MM.1S (cell line): ENCODE results near the gene CRYBA4.
A peak's percentile ranks its signal among the peaks of the same experiment; 100 is the strongest.

Experiments used
- DNase-seq: peaks from one replicate; pipeline ENCODE4 v3.0.0-alpha.2; 2015
- H2AFZ ChIP-seq: fragments of 300-600 bp; sonication (generic); 2 replicates; pipeline ENCODE4 v1.6.0; 2016; ENCODE audit warnings: antibody characterized with exemption, low read length
- H3F3A ChIP-seq: fragments of 300-600 bp; sonication (generic); 2 replicates; pipeline ENCODE4 v1.6.1; 2016; ENCODE audit warnings: mild to moderate bottlenecking, antibody characterized with exemption, low read length, moderate library complexity, mixed read lengths; ENCODE audit not compliant: insufficient read depth
- H3K27ac ChIP-seq: fragments of 300-600 bp; sonication (generic); 2 replicates; pipeline ENCODE4 v1.5.1; 2016; ENCODE audit warnings: mild to moderate bottlenecking, low read length
- H3K27me3 ChIP-seq: fragments of 300-600 bp; sonication (generic); replicated peaks from 2 replicates; pipeline ENCODE4 v1.6.0; 2016; ENCODE audit warnings: low read length; ENCODE audit not compliant: insufficient read depth
- H3K36me3 ChIP-seq: fragments of 300-600 bp; sonication (generic); replicated peaks from 2 replicates; pipeline ENCODE4 v1.6.1; 2016; ENCODE audit warnings: mild to moderate bottlenecking, low read length, mixed read lengths; ENCODE audit not compliant: insufficient read depth
- H3K4me1 ChIP-seq: fragments of 300-600 bp; sonication (generic); 2 replicates; pipeline ENCODE4 v1.6.1; 2016; ENCODE audit warnings: low read length, mixed read lengths
- H3K4me2 ChIP-seq: fragments of 300-600 bp; sonication (generic); 2 replicates; pipeline ENCODE4 v1.6.0; 2016; ENCODE audit warnings: low read depth, low read length
- H3K4me3 ChIP-seq: fragments of 300-600 bp; sonication (generic); 2 replicates; pipeline ENCODE4 v1.5.1; 2016; ENCODE audit warnings: low read length, mixed read lengths
- H3K79me2 ChIP-seq: fragments of 300-600 bp; sonication (generic); 2 replicates; pipeline ENCODE4 v1.6.1; 2016; ENCODE audit warnings: mixed run types, low read length, mixed read lengths
- H3K9ac ChIP-seq: fragments of 300-600 bp; sonication (generic); 2 replicates; pipeline ENCODE4 v1.6.1; 2016; ENCODE audit warnings: low read length, mixed read lengths
- H3K9me2 ChIP-seq: fragments of 300-600 bp; sonication (generic); replicated peaks from 2 replicates; pipeline ENCODE4 v1.6.1; 2016; ENCODE audit warnings: mild to moderate bottlenecking, low read length, mixed read lengths; ENCODE audit not compliant: insufficient read depth
- H3K9me3 ChIP-seq: fragments of 300-600 bp; sonication (generic); replicated peaks from 2 replicates; pipeline ENCODE4 v1.6.1; 2016; ENCODE audit warnings: mild to moderate bottlenecking, low read length, mixed read lengths; ENCODE audit not compliant: insufficient read depth
- H4K20me1 ChIP-seq: fragments of 300-600 bp; sonication (generic); 2 replicates; pipeline ENCODE4 v1.6.1; 2016; ENCODE audit warnings: mild to moderate bottlenecking, low read length, moderate library complexity, mixed read lengths; ENCODE audit not compliant: insufficient read depth
- CTCF ChIP-seq: fragments of 300-600 bp; sonication (generic); IDR thresholded peaks from 2 replicates; pipeline ENCODE4 v1.5.1; 2016; ENCODE audit warnings: antibody characterized with exemption, low read length, mixed read lengths
- EZH2 ChIP-seq: fragments of 300-600 bp; sonication (generic); optimal IDR thresholded peaks from 2 replicates; pipeline ENCODE3; 2017; ENCODE audit warnings: low read depth, mild to moderate bottlenecking, antibody characterized with exemption, low read length, mixed read lengths
- EZH2phosphoT487 ChIP-seq: fragments of 300-600 bp; sonication (generic); IDR thresholded peaks from 2 replicates; pipeline ENCODE4 v1.6.1; 2018; ENCODE audit warnings: antibody characterized with exemption, low read length

Gene CRYBA4

GRCh38 chr22:26658161-26658560, 36.4 kb downstream of the CRYBA4 start:
- peak overlapping the region; percentile 89 for H2AFZ ChIP-seq
- H3K4me2 ChIP-seq, result peak overlapping the region; percentile 99
- no peaks in the 10 kb centered on the region for H3K9me2 ChIP-seq
- TF ChIP-seq CTCF (no peak), EZH2phosphoT487 (no peak), EZH2 (no peak)
- DNase-seq, result peak; percentile 37
- H3K36me3 ChIP-seq, result no peaks in the 10 kb centered on the region
- peak overlapping the region; percentile 68; the same call in 1 of the 2 replicates for H3K27ac ChIP-seq
- peak overlapping the region; percentile 99 for H3K4me3 ChIP-seq
- peaks cover 18% of the 10 kb centered on the region for H3F3A ChIP-seq
- peaks cover 22% of the 10 kb centered on the region for H3K4me1 ChIP-seq
- peak overlapping the region; percentile 72 for H3K9ac ChIP-seq
- H3K79me2 ChIP-seq, result peaks cover 33% of the 10 kb centered on the region
- no peaks in the 10 kb centered on the region for H3K27me3 ChIP-seq
- H3K9me3 ChIP-seq, result no peaks in the 10 kb centered on the region
- H4K20me1 ChIP-seq, result no peaks in the 10 kb centered on the region

- Histone ChIP-seq H3K4me2 (peak overlapping the region; percentile 99), H3F3A (peaks cover 18% of the 10 kb centered on the region), H3K27ac (peak overlapping the region; percentile 68), H2AFZ (peak overlapping the region; percentile 89), H3K79me2 (peaks cover 33% of the 10 kb centered on the region), H3K4me3 (peak overlapping the region; percentile 99), H4K20me1 (no peaks in the 10 kb centered on the region), H3K27me3 (no peaks in the 10 kb centered on the region), H3K4me1 (peaks cover 28% of the 10 kb centered on the region), H3K36me3 (no peaks in the 10 kb centered on the region), H3K9me2 (no peaks in the 10 kb centered on the region), H3K9ac (peak overlapping the region; percentile 72), H3K9me3 (no peaks in the 10 kb centered on the region)
- peak; percentile 93 for DNase-seq
- TF ChIP-seq CTCF, result no peak
- TF ChIP-seq EZH2phosphoT487, result no peak
- no peak for TF ChIP-seq EZH2
These were observed 37.1 kb downstream of the CRYBA4 start for GRCh38 chr22:26658671-26659478.

- Histone ChIP-seq H3F3A (peaks cover 26% of the 10 kb centered on the region), H3K9me2 (no peaks in the 10 kb centered on the region), H2AFZ (no peak overlapping the region), H4K20me1 (no peaks in the 10 kb centered on the region), H3K27me3 (no peaks in the 10 kb centered on the region), H3K4me2 (no peak overlapping the region), H3K9me3 (no peaks in the 10 kb centered on the region), H3K27ac (no peak overlapping the region), H3K4me3 (no peak overlapping the region), H3K4me1 (peaks cover 41% of the 10 kb centered on the region), H3K36me3 (no peaks in the 10 kb centered on the region), H3K9ac (no peak overlapping the region), H3K79me2 (peaks cover 33% of the 10 kb centered on the region)
- DNase-seq, result no peak
- TF ChIP-seq EZH2phosphoT487 (no peak), CTCF (no peak), EZH2 (no peak)
These were observed 38.6 kb downstream of the CRYBA4 start for GRCh38 chr22:26660356-26660755.
